M059J (cell line): ENCODE results near the gene AOPEP. TPM values are rescaled to one million over a fixed set of nuclear protein-coding genes. Genes with fewer than 3 reads are reported as not detected.

Experiments
- DNase-seq: peaks from one replicate; pipeline ENCODE4 v3.0.0-alpha.2; 2012; ENCODE audit warnings: low read depth
- total RNA-seq: library from RNA; depleted of rRNA; stranded (reverse); fragments of >200 nt; shearing (Covaris generic); gene quantifications from 2 replicates; pipeline ENCODE4 v1.2.3, GENCODE V29; 2014

The AOPEP gene
- total RNA-seq, 1 experiment from 2014 or later: 120 TPM

DNA sequence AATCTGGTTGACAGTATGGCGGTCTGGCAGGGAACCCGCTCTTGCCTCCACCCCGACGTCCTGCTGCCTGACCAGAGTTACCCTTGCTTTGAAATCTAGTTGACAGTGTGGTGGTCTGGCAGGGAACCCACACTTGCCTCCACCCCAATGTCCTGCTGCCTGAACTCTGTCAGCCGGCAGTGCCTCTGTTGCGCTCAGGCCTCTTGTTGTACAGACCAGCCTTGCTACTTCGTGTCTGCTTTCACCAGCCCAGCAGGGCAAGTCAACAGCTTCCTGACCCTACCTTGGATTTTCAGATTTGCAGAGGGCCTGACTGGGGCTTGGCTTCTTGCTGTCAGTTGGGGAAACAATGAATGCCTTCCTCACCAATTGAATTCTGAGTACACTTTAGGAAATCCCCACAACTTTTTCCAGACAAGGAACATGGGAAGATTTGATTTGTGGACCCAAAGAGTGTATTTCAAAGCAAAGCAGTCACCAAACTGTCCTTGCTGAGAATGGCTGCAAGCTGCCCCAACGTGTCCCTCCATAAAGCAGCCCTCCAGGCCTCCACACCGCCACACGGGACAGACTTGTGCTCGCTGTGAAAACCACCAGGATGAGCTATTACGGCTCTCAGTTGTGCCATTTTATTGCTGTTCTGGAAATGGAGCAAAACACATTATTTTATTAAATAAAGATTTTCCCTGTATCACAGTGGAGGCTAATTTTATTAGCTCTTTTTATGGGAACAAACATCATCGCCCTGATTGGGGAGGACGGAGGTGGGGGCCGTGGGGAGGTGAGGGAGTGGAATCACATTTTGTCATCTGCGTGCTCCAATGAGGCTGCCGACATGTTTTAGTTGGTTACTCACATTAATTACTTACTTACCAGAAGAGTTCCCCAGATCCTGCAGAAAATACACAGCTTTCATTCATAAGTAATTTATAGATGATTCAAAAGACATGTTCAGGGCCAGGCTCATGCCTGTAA, 189.3 kb downstream of the AOPEP start:
- no peak for DNase-seq

GRCh38 chr9:94916956-94917355, 190.5 kb downstream of the AOPEP start:
- DNase-seq: no peak

DNA sequence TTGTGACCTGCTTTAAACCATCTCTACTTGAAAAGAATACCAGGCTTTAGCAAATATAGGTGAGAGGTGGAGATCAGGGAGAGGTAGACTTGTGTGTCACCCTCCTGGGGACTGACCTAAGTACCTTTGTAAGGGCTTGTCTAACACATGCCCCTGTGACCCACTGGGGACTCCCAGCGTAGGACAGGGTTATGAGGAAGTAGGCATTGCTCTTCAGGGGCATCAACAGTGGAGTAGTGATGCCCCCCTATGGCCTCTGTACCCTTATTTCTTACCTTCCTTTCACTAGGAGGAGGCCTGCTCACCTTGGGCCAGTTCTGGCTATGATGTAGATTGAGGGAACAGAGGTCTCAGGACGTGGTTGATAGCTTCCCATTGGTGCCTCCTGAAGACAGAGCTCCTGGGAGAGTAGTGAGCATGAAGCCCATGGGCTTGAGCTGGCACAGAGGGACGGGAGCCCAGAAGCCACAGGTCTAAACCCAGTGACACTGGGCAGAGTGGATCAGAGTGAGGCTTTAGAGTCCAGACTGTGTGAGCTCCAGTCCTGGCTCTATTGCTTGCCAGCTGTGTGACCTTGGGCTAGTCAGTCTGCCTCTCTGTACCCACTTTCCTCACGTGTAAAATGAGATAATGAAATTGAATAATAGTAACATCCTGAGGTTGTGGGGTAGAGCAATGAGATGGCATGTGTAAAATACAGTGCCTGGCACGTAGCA, 191.7 kb downstream of the AOPEP start:
- no peak for DNase-seq

DNA sequence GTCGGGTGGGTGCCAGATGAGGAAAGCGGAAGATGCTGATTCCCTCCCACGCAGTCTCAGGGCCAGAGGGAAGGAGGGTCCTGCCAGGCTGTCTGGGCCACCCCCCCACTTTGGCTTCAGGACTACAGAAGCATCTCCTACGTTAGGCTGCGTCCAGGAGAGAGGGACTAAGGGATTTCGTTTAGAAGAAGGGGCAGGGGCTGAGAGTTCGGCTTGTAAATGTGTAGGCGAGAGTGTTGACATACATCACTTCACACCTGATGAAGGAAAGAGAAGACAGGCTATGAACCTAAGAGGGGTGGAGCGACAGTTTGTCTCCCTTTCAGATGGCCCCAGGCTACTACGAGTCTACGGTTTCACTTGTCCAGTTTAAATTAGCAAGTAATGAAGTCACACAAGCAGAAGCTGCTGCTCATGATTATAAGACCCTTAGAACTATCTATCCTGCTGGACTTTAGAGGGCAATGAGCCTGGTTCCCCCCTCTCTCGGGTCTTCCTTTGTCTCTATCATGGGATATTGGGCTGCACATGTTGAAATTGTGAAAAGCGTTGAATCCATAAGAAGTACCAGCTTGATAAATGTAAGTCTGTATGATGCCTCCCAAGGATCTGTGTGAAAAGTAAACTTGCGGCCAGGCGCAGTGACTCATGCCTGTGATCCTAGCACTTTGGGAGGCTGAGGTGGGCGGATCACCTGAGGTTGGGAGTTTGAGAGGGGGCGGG, 193.0 kb downstream of the AOPEP start:
- peak; percentile 97 for DNase-seq

GRCh38 chr9:94920420-94921091, 194.1 kb downstream of the AOPEP start:
- DNase-seq: peak; percentile 73

GRCh38 chr9:94921092-94921471, 194.6 kb downstream of the AOPEP start:
- DNase-seq: peak; percentile 88

DNA sequence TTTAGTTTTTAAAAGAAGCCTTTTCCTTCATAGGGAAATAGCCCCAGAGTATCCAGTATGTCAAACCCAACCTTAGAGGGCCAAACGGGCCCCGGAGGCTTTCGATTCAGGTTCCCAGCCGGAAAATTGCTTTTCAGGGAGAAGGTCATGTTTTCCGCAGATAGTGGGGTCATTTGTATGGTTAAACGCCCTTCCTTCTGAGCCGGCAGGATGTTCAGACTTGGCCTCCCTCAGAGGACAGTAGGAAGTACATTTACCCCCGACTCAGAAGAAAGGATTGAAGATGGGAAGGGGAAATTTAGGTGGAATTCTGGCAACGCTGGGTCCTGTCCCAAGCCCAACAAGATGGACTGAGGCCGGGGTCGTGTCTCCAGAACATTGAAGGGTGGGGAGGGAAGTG, 195.2 kb downstream of the AOPEP start:
- peak; percentile 62 for DNase-seq

DNA sequence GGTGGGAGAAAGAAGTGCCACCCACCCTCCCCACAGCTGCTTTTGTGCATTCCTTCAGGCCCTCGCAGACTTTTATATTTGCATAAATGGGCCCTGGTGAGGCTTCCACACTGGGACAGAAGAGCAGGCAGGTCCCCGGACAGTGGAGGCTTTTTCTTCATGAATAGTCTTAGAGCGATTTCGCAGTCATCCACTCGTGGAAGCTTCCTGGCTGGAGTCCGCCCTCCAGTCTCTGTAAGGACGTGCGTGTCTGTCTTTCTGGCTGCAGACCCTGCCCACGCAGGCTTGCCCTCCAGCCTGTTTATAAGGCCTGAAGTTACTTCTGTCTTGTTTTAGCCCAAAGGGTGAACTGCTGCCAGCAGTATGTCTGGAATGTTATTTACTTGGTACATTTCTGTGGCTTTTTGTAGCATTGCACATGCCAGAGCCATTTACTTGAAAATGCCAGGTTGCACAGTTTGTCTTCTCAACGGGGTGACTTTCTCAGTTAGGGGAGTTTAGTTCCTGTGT, 195.7 kb downstream of the AOPEP start:
- peak; percentile 99 for DNase-seq

- no peak for DNase-seq
Measured at GRCh38 chr9:94922691-94923107, 196.2 kb downstream of the AOPEP start.

- no peak for DNase-seq
Measured at GRCh38 chr9:94923326-94924089, 197.0 kb downstream of the AOPEP start.

DNA sequence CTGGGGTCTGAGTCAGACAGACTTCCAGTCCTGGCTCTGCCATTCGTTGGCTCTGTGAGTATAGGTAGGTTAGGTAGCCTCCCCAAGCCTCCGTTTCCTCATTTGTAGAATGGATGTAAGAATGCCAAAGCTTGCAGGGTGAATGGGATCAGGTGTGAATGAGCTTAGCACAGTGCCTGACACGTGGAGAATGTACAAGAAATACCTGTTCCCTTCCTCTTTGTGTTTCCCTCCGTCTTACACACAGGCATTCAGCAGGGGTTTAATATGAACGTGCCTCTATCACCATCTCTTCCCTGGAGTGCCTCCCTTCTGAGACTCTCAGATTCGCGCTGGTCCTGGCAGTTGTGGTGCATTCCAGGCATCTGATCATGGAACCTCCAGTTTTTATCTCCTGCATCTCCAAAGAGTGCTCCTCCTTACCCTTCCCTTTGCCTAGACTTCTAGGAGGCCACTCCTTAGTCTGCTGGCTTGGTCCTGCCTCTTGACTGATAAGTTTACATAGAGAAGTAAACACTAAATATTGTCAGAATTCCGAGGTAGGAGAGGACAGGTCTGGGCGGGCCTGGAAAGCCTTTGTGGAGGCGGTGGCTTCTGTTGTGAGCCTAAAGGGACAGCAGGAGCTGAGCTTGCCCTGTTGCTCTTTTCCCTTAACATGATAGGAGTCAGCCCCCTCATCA, 199.4 kb downstream of the AOPEP start:
- DNase-seq: no peak

- DNase-seq: peak; percentile 66
Measured at GRCh38 chr9:94926431-94926800, 199.9 kb downstream of the AOPEP start.

GRCh38 chr9:94927048-94927761, 200.7 kb downstream of the AOPEP start:
- no peak for DNase-seq

DNA sequence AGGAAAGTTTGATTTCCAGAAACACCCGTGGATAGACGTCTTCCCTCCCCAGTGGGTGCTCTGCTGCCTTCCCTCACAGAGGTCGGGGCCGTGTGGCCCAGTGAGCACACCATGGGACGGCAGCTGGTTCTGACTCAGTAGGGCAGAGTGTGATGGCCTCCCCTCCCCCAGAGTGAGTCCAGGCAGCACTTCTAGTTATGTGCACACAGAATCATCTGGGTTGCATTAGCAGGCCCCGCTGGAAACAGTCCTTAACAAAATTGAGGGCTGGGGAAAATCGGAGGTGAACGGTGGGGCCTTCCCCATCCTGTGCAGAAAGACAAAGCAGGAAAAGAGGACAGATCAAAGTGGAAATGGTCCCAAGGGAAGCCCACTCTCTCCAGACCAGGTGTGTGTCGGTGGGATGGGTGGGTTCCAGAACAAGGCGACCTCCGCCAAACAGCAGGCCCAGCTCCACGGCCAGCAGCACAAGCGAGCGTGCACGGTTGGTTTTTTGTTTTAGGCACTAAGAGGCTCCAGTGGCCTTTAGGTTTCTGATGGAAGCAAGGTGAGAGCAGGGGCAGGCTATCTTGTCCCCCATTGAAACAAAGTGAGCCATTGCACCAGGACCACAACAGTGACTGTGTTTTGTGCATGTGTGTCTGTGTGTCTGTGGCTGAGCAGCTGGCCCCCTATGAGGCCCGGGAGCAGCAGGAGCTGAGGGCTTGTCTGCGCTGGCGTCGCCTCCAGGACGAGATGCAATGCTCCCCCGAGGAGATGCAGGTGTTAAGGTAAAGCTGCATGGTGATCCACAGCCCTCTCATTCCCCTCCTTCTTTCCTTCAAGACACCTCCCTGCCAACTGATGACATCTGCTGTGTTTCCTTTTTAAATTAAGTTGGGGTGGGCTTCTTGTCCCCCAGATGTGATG, 201.5 kb downstream of the AOPEP start:
- no peak for DNase-seq

DNA sequence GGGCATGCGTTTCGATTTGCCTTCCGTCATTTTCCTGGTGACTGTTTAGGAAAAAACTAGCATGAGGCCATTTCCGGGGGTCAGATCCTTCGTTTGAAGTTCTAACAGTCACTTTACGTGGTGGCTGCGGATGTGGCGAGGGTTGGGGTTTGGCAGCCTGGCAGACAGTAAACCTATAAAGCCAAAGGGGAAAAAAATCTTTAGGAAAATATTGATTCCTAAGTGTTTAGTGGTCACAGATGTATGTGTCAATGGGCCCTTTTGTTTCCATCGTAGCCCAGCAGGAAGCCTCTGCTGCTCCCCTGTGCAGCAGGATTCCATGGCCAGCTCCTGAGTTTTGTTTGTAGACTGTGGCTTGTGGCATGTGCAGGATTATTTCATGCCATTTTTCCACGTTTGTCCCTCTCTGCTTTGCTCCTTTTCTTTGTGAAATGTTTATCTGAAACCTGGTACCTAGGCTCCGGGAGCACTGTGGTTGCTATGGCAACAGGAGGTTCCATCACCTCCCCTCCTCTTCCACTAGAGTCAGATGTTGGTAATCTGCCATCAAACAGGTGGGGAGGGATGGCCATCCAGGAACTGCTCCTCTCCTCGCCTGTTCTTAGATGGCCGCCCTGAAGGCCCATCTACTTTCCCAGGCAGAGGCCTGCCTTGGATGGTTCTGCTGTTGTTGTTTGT, 202.3 kb downstream of the AOPEP start:
- DNase-seq: peak; percentile 91

DNA sequence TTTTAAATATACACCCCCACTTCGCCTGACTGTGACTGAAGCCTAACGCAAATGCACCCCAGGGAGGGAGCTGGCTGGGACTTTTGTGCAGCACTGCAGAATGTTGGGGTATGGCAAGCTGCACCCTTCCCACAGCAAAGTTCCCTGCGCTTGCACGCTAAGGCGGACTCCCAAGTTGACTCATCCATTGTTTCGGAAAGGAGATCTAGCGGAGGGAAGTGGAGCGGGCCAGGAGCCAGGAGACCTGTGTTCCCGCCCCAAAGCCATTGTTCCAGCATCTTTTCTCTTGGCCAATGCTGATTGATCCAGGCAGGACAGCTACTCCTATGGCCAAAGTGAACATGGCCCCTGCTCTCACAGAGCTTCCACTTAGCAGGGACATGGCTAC, 202.9 kb downstream of the AOPEP start:
- peak; percentile 99 for DNase-seq

- DNase-seq: no peak
Measured at GRCh38 chr9:94931036-94931633, 204.6 kb downstream of the AOPEP start.
